SU-DHL-6 (cell line): ENCODE data around the gene TP53TG5.

Source experiments
- H2AFZ ChIP-seq: fragments of 200-600 bp; sonication (generic); 2 replicates; pipeline ENCODE4 v1.6.1; 2014; ENCODE audit warnings: low read depth, mild to moderate bottlenecking, moderate library complexity, mixed read lengths, antibody characterized with exemption, low read length; ENCODE audit not compliant: severe bottlenecking
- H3F3A ChIP-seq: fragments of 200-600 bp; shearing (Covaris generic); 2 replicates; pipeline ENCODE4 v1.6.0; 2016; ENCODE audit warnings: antibody characterized with exemption, mild to moderate bottlenecking; ENCODE audit not compliant: insufficient read depth
- H3K27ac ChIP-seq: fragments of 200-600 bp; sonication (generic); 2 replicates; pipeline ENCODE4 v1.5.1; 2016; ENCODE audit warnings: low read depth, mild to moderate bottlenecking, low read length, moderate library complexity, mixed read lengths
- H3K27me3 ChIP-seq: fragments of 200-600 bp; sonication (generic), shearing (Covaris generic); 2 replicates; pipeline ENCODE4 v1.6.0; 2014; ENCODE audit warnings: mild to moderate bottlenecking, low read length
- H3K36me3 ChIP-seq: fragments of 200-600 bp; sonication (generic); 2 replicates; pipeline ENCODE4 v1.6.1; 2014; ENCODE audit warnings: mild to moderate bottlenecking, low read length, mixed read lengths
- H3K4me2 ChIP-seq: fragments of 300-600, 200-600 bp; shearing (Covaris generic), sonication (generic); 2 replicates; pipeline ENCODE4 v1.6.0; 2014; ENCODE audit warnings: low read length, low read depth, mild to moderate bottlenecking; ENCODE audit not compliant: poor library complexity, severe bottlenecking
- H3K4me3 ChIP-seq: fragments of 200-600 bp; sonication (generic); 2 replicates; pipeline ENCODE4 v1.5.1; 2014; ENCODE audit warnings: antibody characterized with exemption, low read length, mild to moderate bottlenecking, mixed read lengths; ENCODE audit not compliant: insufficient read depth, poor library complexity, severe bottlenecking
- H3K79me2 ChIP-seq: fragments of 200-600 bp; sonication (generic); 2 replicates; pipeline ENCODE4 v1.6.1; 2014; ENCODE audit warnings: mild to moderate bottlenecking, low read length, moderate library complexity; ENCODE audit not compliant: insufficient read depth
- H3K9ac ChIP-seq: fragments of 200-600 bp; sonication (generic); 2 replicates; pipeline ENCODE4 v1.7.0; 2014; ENCODE audit warnings: mild to moderate bottlenecking, low read length
- H3K9me2 ChIP-seq: fragments of 200-600 bp; sonication (generic); replicated peaks from 2 replicates; pipeline ENCODE4 v1.6.1; 2014; ENCODE audit warnings: low read length; ENCODE audit not compliant: insufficient read depth
- H3K9me3 ChIP-seq: fragments of 200-600 bp; sonication (generic); 2 replicates; pipeline ENCODE4 v1.6.1; 2014; ENCODE audit warnings: low read length, mixed read lengths; ENCODE audit not compliant: insufficient read depth
- H4K20me1 ChIP-seq: fragments of 200-600 bp; sonication (generic); 2 replicates; pipeline ENCODE4 v1.6.1; 2014; ENCODE audit warnings: low read depth, mild to moderate bottlenecking, antibody characterized with exemption, low read length, moderate library complexity, mixed read lengths
- CTCF ChIP-seq: fragments of 200-600 bp; sonication (generic); IDR thresholded peaks from one replicate; pipeline ENCODE4 v1.5.1; 2017; ENCODE audit warnings: antibody characterized with exemption, mild to moderate bottlenecking, low read length, moderate library complexity; ENCODE audit not compliant: insufficient read depth, poor library complexity, severe bottlenecking
- EZH2phosphoT487 ChIP-seq: fragments of 200-600 bp; sonication (generic), shearing (Covaris generic); conservative IDR thresholded peaks from 2 replicates; pipeline ENCODE4 v1.6.1; 2018; ENCODE audit warnings: mild to moderate bottlenecking, antibody characterized with exemption, low read length, moderate library complexity, mixed read lengths

TP53TG5 gene

DNA sequence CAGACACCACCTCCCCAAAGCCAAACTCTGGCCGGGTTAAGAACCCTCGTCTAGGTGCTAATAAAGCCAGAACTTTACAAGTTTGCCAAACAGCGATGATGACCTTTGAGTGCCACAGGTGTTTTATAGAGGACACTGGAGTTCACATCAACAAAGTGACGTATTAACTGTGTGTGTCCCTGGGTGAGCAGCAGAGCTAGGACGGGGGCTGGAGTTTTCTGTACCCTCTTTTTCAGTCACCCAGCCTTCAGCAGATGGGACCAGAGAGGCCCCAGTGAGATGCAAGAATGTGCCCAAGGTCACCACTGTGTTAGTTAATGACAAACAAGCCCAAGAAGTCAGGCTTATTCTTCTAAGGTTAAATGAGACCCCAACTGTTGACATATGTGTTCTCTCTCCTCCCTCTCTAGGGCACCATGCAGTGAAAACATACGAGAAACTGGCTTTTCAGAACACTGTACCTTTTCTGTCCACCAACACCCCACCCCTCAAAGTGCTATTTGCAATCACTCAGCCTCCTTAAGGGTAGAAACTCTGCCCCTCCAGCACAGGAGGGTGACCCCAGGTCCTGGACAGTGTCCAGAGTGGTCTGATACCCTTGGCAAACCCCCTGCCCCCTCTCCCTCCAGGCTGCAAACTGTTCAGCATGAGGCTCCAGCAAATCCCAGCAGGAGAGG, 35.1 kb downstream of the TP53TG5 start:
- Histone ChIP-seq H3K27ac (no peak overlapping the region), H3F3A (no peaks in the 10 kb centered on the region), H3K4me3 (no peak overlapping the region), H2AFZ (no peak overlapping the region), H3K79me2 (no peaks in the 10 kb centered on the region), H3K27me3 (no peaks in the 10 kb centered on the region), H3K9me3 (no peaks in the 10 kb centered on the region), H3K9ac (no peak overlapping the region), H3K36me3 (no peaks in the 10 kb centered on the region), H4K20me1 (no peaks in the 10 kb centered on the region), H3K9me2 (no peaks in the 10 kb centered on the region), H3K4me2 (no peak overlapping the region)
- TF ChIP-seq CTCF: no peak
- TF ChIP-seq EZH2phosphoT487: no peak

- H3F3A ChIP-seq: no peaks in the 10 kb centered on the region
- H3K9me3 ChIP-seq: no peaks in the 10 kb centered on the region
Measured at GRCh38 chr20:45341939-45342854, 35.9 kb downstream of the TP53TG5 start.

GRCh38 chr20:45341579-45341938, 36.6 kb downstream of the TP53TG5 start:
- no peaks in the 10 kb centered on the region for H3F3A ChIP-seq
- H3K36me3 ChIP-seq: no peaks in the 10 kb centered on the region
- H3K27ac ChIP-seq: no peak overlapping the region
- no peak for TF ChIP-seq CTCF
- no peak for TF ChIP-seq EZH2phosphoT487
- no peak overlapping the region for H3K4me3 ChIP-seq
- no peak overlapping the region for H3K9ac ChIP-seq
- H3K9me3 ChIP-seq: no peaks in the 10 kb centered on the region
- H2AFZ ChIP-seq: no peak overlapping the region
- H3K4me2 ChIP-seq: no peak overlapping the region
- H3K79me2 ChIP-seq: no peaks in the 10 kb centered on the region
- H3K9me2 ChIP-seq: no peaks in the 10 kb centered on the region
- H3K27me3 ChIP-seq: no peaks in the 10 kb centered on the region
- H4K20me1 ChIP-seq: no peaks in the 10 kb centered on the region

More at GRCh38 chr20:45341939-45342854, 35.9 kb downstream of the TP53TG5 start:
- Histone ChIP-seq H4K20me1 (no peaks in the 10 kb centered on the region), H3K9me2 (no peaks in the 10 kb centered on the region), H3K4me3 (no peak overlapping the region), H3K79me2 (no peaks in the 10 kb centered on the region), H3K27me3 (no peaks in the 10 kb centered on the region), H3K4me2 (no peak overlapping the region), H3K36me3 (no peaks in the 10 kb centered on the region), H2AFZ (no peak overlapping the region), H3K27ac (no peak overlapping the region), H3K9ac (no peak overlapping the region)
- TF ChIP-seq CTCF (no peak), EZH2phosphoT487 (no peak)
